Stimulated activated CD4-positive, alpha-beta T cell treated with anti-CD3 and anti-CD28 coated beads, Interleukin-15, amount 100 ng/mL, for 1 hour (primary cell): ENCODE results near the gene CHERP.

Experiments used
- DNase-seq, 2 donors: peaks; one replicate each; pipeline ENCODE4 v3.0.0-alpha.2; 2020; ENCODE audit warnings: low read depth in 1 of 2, low spot score in 1 of 2

The CHERP gene

DNA sequence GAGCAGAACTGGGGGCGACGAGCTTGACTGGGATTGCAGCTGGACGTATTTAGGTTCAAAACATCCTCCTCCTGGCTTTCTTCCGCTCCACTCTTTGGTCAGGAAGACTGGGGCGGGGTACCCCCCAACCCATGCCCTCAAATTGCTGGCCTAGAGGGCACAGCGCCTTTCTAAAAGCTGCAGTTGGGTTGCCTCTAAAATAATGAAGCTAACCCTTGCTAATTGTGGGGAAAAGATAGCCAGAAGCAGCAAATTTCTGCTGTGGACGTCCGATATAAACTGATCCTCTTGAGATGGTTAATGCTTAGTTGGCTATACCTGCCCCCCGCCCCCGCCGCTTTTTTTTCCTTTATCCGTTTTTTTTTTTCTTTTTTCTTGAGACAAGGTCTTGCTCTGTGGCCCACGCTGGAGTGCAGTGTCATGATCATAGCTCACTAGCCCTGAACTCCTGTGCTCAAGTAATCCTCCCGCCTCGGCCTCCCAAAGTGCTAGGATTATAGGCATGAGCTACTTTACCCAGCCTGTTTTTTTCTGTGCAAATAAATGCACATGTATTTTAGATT is 754 bp upstream of the CHERP start:
- DNase-seq = no peak

DNA sequence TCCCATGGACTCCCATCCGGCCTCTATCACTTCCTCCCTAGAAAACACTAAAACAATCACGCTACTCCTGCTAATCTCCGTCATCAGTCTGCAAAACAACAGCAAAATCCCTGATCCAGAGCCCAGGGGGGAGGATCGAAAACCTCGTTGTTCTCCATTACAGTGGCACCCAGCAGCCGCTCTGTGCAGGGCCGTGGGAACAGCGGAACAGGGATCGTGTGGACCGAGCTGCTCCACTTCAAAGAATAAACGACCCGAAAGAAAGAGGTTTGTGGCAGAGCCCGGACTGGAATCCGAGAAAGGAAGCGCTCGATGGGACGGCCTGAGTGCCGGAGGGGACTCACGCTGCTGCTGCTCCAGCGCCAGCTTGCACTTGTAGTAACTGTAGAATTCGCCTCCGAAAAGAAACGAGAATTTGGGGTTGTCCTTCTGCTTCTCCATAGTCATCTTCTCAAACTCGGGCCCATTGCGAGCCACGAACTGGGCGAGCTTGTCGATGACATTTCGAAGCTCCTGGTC is 652 bp downstream of the CHERP start:
- DNase-seq = no peak

GRCh38 chr19:16540948-16541347 is 1.3 kb downstream of the CHERP start:
- no peak for DNase-seq

GRCh38 chr19:16537111-16537510 is 5.1 kb downstream of the CHERP start:
- no peak for DNase-seq

- no peak for DNase-seq
Measured at GRCh38 chr19:16536130-16536529, 6.1 kb downstream of the CHERP start.

DNA sequence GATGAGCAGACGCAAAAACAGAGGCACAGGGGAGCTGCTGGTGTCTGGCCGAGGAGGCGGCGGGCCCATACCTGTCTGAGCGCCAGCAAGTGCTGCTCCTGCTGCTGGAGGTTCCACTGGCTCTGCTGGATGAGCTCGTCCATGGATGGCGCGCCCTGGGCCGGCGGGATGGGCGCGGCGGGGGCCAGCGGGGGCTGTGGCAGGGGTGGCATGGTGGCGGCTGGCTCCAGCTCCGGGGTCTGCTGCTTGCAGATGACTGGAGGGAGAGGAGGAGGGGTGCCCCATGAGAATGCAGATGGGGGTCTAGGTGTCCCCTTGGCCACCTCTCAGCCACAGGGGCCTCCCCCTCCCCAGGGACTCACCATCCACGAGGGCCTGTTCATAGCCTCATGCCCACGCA is 6.9 kb downstream of the CHERP start:
- no peak for DNase-seq

DNA sequence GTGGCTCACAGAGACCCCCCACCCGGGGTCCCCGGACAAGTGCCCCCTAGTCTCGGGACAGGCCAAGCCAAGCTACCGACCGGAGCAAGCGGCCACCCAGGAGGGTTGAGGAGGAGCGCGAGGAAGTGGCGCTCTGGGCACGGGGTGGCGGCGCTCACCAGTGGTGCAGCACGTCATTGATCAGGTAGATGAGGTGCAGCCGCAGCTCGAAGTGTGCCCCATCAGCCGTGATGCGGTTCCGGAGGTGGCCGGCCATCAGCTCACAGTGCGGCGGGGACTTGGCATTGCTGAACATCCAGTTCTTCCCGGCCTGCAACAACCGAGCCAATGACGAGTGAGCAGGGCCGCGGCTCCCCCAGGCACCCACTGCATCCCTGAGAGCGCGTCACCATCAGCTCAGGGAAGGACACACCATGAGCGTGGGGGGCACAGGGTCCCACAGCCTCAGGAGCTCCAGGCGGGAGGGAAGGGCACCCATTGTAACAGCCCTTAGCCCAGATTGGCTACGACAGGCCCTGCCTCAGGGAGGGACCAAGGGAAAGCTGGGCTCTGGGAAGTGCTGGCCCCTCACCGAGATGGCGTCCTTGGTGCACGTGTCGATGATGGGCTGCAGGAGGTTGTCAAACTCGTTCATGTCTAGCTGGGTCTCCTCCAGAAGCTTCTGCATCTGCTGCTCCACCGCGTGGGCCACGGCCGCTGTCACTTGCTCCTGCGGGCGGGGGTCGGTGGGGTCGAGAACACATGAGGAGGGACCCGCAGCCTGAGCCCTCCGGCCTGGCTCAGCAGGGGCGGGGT is 9.6 kb downstream of the CHERP start:
- no peak for DNase-seq

- DNase-seq = no peak
Measured at GRCh38 chr19:16531380-16531669, 10.9 kb downstream of the CHERP start.

DNA sequence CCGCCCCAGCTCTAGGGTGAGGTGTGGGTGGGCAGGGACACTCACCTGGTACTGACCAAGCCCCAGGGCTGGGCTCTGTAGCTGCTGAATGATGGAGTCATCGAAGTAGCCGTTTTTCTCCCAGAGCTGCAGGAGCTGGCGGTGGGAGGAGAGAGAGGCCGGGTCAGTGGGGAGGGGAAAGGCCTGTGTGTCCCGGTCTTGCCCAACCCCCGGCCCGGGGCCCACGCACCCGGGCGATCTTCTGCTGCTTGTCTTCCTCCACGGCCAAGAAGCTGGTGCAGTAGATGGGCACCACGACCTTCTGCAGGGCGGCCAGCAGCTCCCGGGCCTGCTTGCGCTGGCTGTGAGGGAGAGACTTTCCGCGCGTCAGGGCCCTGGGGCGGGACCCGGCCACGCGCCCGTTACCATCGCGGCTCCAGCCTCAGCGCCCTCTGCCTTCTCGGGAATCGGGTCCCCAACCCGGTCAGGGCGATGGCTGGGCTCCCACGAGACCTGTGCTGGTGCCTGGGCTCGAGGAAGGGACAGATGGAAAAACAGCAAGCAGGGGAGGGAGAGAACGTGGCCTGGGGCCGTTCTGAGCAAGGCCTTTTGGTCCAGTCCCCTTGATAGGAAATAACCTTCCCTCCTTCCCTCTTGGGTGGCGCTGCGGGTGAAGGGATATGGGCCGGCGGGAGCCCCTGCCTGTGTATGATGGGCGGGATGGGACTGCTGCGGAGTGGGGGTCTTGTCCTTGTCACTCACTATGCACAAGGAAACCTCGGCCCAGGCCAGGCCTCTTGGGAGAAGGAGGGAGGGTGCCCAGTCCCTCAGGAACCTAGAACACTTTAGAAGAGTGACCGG is 11.5 kb downstream of the CHERP start:
- no peak for DNase-seq

DNA sequence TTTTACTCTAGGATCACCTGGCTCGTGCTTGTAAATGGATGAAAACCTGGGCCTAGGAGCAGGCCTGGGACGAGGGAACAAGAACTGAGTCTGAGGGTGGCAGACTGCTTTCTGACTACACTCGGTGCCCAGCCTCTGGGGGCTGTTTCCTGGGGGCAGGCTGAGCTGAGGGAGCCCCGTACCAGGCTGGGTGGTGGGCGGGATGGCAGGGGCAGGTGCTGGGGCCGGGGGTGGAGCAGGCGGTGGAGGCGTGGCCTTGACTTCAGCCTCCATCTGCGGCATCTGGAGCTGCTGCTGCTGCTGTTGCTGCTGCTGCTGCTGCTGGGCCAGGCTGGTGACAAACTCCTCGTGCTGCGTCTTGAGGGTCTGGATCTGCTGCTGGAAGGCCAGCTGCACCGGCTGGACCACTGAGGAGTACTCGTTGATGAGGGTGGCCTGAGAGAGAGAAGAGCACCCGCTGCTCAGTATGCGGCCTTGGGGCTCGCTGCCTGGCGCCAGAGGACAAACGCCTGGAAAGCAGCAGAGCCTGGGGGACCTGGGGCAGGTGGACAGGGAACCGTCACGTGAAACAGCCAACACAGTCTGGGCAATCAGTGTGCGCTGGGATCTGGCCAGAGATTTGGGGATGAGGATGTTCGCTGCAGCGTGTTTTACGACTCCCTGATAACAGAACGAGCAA is 12.6 kb downstream of the CHERP start:
- DNase-seq = no peak

DNA sequence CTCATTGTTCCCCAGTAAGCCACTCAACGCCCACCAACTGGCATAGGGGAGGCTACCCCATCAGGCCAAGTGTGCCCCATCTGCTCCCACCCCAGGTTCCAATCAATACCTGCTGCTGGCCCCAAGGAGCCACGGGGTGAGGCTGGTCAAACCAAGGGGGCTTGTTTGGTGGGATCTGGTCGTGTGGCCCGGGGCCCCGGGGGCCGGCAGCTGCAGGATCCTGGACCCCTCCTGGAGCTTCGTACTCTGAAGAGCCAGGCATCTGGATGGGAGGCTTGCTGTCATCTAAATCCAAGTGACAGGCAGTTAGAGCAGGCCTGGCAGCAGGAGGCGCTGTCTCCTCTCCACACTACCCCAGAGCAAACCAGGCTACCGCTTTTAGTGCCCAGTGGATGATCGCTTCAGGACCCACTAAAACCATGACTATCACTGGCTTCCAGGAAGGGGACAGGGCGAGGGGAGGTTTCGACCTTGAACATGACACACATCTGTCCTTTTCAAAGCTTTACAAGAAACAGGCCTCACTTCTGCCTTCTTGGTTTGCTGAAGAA is 14.2 kb downstream of the CHERP start:
- no peak for DNase-seq

DNA sequence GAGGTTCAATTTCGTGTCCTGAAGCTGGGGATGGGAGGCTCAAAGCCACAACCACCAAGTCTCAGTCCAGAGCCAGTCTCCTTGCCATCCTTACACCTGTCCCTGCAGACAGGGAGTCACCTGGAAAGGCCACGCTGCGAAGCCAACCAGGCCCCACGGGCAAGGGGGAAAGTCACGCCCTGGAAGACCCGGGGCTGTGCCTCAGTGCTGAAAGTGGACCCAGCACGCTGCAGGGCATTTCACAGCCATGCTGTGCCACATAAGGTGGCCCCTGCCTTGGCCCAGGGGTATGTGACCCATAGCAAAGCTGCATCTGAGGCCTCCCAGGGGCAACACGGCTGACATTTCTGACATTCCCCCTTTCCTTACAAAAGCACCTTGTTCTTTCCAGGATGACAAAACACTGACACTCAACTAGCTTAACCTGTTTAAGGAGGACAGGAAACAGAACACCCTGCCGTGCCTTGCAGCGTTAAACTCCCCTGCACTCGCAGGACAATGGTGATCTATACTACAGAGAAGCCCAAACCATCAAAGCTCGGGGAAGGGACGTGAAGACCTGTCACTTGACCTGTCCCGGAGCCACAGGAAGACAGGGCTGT is 14.8 kb downstream of the CHERP start:
- no peak for DNase-seq

DNA sequence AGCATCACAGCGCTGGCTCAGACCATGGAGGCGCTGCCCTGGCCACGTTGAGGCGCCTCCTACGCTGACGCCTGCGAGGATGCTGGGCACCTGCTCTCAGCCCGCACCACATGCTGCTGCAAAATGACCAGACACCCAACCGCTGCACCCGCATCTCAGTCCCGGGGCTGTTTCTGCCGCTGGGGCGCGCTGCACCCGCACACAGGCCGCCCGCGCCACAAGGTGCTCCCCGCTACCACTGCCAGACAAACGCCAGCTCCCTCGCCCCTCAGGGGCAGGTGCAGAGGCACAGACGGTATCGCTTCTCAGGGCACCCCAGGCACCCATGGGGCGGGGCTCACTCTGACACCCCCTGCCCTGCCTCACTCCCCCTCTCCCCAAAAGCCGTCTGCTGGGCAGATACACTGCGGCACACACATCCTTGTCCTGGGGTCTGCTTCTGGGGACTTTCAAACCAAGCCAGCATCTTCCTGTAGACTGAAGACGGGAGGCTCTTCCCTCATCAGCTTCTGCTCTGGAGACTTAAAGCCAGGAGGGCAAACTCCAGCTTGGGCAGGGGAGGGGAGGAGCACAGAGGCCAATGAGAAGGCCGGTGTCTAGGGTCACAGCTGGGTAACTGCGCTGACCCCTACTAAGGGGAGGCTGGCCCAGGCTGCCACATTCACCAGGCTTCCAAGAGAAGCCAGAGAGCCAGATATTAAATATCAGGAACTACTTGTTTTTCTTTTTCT is 16.3 kb downstream of the CHERP start:
- no peak for DNase-seq

- no peak for DNase-seq
Measured at GRCh38 chr19:16524991-16525734, 17.1 kb downstream of the CHERP start.

DNA sequence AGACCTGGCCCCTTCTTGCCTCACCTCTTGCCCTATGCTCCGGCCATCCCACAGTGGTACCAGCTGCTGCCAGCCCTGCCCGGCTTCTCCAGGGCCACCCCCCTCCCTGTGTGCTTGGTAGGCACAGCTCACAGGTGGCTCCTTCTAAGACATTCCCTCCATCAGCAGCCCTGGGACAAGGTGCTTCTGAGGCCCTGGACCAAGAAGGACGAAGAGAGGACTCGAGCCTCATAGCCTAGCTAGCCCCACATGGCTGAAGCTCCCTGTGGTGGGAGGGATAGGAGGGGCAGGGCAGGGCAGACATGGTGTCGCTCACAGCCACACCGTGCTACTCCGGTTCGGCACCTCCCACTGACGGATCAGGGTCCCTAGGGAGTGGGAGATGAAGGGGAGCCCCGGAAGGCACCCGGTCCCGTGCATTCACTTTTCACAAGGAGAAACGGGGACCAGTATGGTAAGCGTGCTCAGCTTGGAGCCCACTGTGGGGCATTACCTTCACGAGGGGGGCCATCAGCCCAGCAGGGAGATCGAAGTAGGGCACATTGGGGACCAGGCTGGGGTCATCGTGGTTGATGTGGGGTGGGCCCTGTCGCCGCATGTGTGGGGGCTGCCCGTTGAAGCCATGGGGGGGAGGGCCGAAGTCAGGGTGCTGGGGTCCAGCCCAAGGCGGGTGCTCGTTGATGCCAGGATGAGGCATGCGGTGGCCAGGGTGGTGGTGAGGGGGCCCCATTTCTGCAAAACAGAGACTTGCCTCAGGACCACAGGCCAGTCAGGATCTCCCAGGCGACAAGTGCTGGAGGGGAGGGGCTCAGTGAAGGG is 19.5 kb downstream of the CHERP start:
- DNase-seq = no peak

GRCh38 chr19:16521715-16522289 is 20.4 kb downstream of the CHERP start:
- DNase-seq = no peak

DNA sequence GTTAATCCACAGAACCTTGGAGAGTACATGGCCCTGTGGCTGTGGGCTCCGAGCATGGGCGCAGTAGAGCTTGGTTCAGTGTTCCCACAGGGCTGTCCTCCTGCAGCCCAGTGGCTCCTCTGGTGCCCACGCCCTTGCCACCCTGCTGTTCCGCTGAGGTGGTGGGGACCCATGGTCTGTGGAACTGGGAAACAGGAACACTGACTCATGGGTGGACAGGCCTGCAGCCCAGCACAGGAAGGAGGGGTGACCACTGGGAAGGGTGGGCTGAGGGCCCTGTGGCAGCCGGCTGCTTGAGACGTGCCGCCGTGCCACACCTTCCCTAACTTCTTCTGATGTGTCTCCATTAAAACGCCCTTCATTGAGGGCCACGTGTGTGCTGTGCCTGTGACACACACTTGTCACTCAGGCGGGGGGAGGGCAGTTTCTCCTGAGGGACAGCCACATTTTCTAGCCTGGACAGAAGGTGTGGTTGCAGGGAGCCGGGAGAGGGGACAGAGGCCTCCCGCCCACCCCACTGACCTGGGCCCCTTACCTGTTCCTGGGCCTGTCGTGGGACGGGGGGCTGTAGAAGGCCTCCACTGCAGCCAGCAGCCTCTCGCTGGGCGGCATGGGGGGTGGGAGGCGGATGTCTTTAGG is 21.1 kb downstream of the CHERP start:
- DNase-seq = no peak
